ENCODE measurements around the gene JAM3.
"Not testable (repeated sequence)": the region's sequence is repeated elsewhere in the genome, so short reads cannot be mapped to it uniquely, and the experiment has no call there.

The JAM3 gene

DNA sequence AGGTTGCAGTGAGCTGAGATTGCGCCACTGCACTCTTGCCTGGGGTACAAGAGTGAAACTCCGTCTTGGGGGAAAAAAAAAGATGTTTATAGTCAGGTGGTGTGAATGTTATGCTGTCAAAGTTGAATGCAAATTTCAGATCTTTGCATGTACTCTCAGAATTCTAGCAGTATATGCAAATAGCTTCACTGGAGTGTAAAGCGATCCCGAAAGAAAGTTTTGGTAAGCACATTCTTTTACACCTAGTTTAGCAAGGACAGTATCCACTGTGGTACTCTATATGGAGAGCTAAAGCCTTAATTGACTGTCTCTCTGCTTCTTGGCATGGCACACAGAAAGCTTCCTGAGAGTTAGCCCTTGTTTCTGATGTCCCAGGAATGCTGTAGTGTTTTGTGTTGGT is 4.0 kb downstream of the JAM3 start:
- H3K4me3 ChIP-seq (ENCODE audit: low read depth, low read length), result no peak overlapping the region
- no peak for TF ChIP-seq CTCF (IDR thresholded peaks at IDR 0.05; ENCODE audit: low read depth, low read length)

DNA sequence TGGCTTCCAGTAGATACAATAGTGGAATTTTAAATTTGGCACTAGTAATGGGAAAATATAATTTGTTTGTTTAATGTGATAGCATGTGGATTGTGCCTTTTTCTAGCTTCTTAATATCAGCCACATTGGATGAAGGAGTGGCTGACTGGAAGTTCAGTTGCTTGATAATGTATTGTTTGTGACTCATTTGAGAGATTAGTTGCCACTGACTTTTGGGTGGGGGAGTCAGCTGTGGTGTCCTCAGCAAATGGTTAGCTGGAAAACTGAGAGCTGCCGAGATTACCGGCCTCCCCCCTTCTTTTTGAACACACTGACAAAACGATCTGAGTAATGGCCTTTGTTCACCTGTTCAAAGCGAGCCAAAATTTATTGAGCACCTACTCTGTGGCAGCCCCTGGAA is 5.5 kb downstream of the JAM3 start:
- H3K4me3 ChIP-seq (ENCODE audit: low read depth, low read length), result no peak overlapping the region
- TF ChIP-seq CTCF (IDR thresholded peaks at IDR 0.05; ENCODE audit: low read depth, low read length), result no peak

DNA sequence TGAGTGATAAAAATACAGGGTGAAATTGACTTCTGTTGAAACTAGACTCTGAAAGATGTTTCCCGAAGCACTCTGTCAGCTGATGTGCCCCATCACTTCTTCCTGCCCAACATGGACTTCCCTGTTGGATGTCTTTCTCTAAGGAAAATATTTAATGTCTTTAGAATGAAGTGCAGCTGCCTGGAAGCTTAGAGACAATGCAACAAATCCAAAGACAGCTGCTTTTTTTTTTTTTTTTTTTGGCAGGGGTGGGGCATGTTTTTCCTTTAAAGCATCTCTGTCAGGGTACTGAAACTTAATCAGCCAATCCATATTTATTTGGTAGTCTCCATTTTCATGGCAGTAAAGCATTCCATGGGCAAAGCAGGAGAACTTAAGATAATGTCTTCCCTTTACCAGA is 5.9 kb downstream of the JAM3 start:
- no peak overlapping the region for H3K4me3 ChIP-seq (ENCODE audit: low read depth, low read length)
- no peak for TF ChIP-seq CTCF (IDR thresholded peaks at IDR 0.05; ENCODE audit: low read depth, low read length)

GRCh38 chr11:134079317-134079716 is 10.4 kb downstream of the JAM3 start:
- no peak overlapping the region for H3K4me3 ChIP-seq (ENCODE audit: low read depth, low read length)
- no peak for TF ChIP-seq CTCF (IDR thresholded peaks at IDR 0.05; ENCODE audit: low read depth, low read length)

DNA sequence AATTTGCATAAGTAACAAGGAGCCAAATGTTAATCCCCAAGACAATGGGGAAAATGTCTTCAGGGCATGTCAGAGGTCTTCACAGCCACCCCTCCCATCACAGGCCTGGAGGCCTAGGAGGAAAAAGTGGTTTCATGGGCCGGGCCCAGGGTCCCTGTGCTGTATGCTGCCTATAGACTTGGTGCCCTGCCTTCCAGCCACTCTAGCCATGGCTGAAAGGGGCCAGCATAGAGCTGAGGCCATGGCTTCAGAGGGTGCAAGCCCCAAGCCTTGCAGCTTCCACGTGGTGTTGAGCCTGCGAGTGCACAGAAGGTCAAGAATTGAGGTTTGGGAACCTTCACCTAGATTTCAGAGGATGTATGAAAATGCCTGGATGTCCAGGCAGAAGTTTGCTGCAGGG is 12.4 kb downstream of the JAM3 start:
- not testable (repeated sequence) for H3K4me3 ChIP-seq (ENCODE audit: low read depth, low read length)

DNA sequence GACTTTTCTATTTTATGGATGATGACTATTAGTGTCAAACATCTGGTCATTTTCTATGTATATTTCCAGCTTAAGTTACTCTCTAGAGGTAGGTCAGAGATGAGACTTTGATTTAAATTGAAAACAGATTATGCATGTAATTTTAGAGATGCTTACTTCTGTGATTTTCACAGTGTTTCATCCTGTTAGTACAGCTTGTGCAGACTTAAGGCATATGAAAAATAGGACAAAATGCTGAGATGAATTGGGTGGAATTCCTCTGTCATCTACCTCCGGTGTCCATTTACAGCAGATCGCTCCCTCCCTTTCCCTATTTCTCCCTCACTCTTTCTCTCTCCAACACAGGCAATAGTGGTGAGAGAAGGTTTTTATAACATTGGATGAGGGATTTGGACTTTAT is 14.1 kb downstream of the JAM3 start:
- no peak for TF ChIP-seq CTCF (IDR thresholded peaks at IDR 0.05; ENCODE audit: low read depth, low read length)
- H3K4me3 ChIP-seq (ENCODE audit: low read depth, low read length), result no peak overlapping the region

DNA sequence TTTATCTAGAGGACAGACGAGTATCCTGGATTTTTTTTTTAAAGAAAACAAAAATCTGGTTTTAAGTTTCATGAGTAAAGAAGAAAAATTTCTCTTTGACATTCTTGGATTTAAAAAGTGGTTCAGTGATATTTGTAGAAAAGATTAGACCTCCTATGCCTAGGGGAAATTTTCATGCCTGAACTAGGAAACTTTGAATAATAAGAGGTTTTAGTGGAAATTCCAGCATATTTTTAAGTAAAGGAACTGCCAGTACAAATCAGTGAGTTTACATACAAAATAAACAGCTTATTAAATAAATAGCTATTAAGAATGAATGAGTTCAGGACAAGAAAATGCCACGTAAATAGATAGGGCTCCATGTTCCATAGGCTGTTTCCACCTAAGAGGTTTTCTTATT is 17.5 kb downstream of the JAM3 start:
- TF ChIP-seq CTCF (IDR thresholded peaks at IDR 0.05; ENCODE audit: low read depth, low read length), result no peak
- no peak overlapping the region for H3K4me3 ChIP-seq (ENCODE audit: low read depth, low read length)

- H3K4me3 ChIP-seq (ENCODE audit: low read depth, low read length), result not testable (repeated sequence)
These were observed 23.1 kb downstream of the JAM3 start for GRCh38 chr11:134092006-134092405.

GRCh38 chr11:134097166-134097565 is 28.3 kb downstream of the JAM3 start:
- no peak for TF ChIP-seq CTCF (IDR thresholded peaks at IDR 0.05; ENCODE audit: low read depth, low read length)

More at GRCh38 chr11:134097166-134097565, 28.3 kb downstream of the JAM3 start:
- no peak overlapping the region for H3K4me3 ChIP-seq (ENCODE audit: low read depth, low read length)

Measured in WI38 (cell line).